Bone marrow (tissue), 2 donors: ENCODE results near the gene TINAG.
"Not testable (repeated sequence)": the region's sequence is repeated elsewhere in the genome, so short reads cannot be mapped to it uniquely, and the experiment has no call there.

Source experiments
- DNase-seq, 2 donors: peaks; one replicate each; lab custom pipeline; 2025; lab: John Stamatoyannopoulos, UW

Gene TINAG

DNA sequence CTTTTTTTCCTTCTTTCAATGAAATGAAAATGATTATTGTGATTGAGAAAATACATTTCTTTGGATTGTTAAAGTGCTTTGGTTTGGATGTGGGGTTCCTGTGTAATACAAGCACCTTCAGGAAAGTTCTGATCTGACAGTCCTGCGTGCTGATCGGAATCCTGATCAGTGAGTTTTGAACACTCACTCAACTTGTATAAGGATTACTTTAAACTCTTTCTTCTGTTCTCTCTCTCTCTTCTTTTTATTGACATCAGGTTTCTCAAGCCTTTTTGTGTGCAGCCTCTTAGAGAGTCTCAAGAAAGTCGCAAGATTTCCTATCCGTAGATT is 710 bp downstream of the TINAG start:
- no peak for DNase-seq

DNA sequence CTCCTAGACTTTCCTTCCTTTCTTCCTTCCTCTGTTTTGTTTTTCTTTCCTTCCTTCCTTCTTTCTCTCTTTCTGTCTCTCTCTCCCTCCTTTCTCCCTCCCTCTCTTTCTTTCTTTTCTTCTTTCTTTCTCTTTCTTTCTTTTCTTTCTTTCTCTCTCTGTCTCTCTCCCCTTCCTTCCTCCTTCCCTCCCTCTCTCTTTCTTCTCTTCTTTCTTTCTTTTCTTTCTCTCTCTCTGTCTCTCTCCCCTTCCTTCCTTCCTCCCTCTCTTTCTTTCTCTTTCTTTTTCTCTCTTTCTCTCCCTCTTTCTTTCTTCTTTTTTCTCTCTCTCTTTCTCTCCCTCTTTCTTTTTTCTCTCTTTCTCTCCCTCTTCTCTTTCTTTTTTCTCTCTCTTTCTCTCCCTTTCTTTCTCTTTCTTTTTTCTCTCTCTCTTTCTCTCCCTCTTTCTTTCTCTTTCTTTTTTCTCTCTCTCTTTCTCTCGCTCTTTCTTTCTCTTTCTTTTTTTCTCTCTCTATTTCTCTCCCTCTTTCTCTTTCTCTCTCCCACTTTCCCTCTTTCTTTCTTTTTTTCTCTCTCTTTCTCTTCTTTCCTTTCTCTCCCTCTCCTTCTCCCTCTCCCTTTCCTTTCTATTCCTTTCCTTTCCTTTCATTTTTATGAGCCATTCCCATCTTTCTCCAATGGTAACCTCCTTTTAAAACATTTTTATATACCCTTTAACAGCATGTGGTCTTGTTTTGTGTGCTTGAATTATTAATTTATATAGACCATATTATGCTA is 2.3 kb downstream of the TINAG start:
- no peak for DNase-seq

GRCh38 chr6:54315656-54316055 is 7.4 kb downstream of the TINAG start:
- DNase-seq: no peak

- DNase-seq: no peak
These were observed 12.6 kb downstream of the TINAG start for GRCh38 chr6:54320871-54321270.

DNA sequence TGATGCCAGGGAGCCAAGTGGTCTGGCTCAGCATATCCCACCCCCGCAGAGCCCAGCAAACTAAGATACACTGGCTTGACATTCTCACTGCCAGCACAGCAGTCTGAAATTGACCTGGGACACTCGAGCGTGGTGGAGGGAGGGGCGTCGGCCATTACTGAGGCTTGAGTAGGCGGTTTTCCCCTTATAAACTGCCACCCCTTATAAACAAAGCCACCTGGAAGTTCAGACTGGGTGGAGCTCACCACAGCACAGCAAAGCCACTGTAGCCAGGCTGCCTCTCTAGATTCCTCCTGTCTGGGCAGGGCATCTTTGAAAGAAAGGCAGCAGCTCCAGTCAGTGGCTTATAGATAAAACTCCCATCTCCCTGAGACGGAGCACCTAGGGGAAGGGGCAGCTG is 19.4 kb downstream of the TINAG start:
- no peak for DNase-seq

GRCh38 chr6:54331571-54331970 is 23.3 kb downstream of the TINAG start:
- not testable (repeated sequence) for DNase-seq

GRCh38 chr6:54335871-54336270 is 27.6 kb downstream of the TINAG start:
- no peak for DNase-seq

DNA sequence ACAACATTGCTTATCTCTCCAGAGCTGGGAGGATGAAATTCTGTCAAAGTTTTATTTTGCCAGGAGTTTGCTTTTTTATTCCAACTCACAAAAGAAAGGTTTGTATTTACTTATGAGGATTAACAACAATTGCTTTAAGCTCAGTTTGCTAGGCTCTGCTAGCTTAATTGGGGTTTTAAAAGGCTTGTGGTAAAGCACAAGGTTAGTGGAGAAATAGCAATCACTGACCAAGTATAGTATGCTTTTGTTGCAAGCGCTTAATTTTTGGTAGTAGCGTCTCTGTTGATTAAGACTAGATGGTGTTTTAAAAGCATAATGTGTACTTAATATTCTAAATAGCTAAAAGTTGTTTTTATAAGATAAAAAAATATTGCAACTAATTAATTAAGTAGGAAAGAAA is 45.7 kb downstream of the TINAG start:
- no peak for DNase-seq

GRCh38 chr6:54354608-54355007 is 46.4 kb downstream of the TINAG start:
- no peak for DNase-seq

GRCh38 chr6:54357141-54357540 is 48.9 kb downstream of the TINAG start:
- DNase-seq: no peak

- DNase-seq: no peak
These were observed 52.9 kb downstream of the TINAG start for GRCh38 chr6:54361188-54361587.

DNA sequence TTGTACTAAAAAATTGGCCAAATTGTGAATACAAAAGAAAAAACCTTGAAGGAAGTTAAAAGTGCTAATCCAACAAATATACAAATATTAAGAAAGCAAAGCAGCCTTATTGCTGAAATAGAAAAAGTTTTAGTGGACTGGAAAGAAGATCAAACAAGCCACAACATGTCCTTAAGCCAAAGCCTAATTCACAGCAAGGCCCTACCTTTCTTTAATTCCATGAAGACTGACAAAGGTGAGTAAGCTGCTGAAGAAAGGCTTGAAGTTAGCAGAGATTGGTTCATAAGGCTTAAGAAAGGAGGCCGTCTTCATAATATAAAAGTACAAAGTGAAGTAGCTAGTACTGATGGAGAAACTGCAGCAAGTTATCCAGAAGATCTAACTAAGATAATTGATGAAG is 53.5 kb downstream of the TINAG start:
- no peak for DNase-seq

GRCh38 chr6:54366667-54367327 is 58.6 kb downstream of the TINAG start:
- no peak for DNase-seq

DNA sequence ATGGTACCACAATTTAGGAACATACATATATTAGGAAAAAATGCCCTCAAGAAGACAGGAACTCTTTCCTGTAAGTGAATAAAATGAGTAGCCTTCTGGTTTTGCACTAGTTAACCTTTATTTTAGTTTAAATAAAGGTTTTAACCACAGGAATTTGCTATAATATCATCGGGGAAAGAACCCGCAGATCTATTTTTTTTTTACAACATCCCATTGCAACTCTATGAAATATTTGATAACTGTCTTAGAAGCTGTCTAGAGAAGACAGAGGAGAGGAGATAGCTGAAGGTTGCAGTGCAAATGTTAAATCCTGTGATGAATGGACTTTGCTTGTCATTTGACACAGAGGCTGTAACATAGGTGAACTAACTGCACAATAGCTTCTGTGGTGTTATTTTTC is 69.5 kb downstream of the TINAG start:
- DNase-seq: no peak

DNA sequence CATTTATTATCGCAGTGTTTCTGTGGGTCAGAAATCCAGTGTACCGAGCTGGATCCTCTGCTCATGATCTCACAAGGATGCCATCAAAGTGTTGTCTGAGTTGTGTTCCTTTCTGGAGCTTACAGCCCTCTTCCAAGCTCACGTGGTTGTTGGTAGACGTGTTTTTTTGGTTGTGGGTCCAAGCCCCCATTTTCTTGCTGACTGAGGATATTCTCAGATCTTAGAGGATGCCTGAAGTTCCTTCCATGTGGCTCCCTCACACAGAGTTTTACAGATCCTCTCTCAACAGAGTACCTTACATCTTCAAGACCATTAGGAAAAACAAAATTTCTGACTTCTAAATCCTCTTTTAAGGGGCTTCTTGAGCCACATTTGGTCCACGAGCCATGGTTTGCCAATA is 78.1 kb downstream of the TINAG start:
- DNase-seq: no peak

DNA sequence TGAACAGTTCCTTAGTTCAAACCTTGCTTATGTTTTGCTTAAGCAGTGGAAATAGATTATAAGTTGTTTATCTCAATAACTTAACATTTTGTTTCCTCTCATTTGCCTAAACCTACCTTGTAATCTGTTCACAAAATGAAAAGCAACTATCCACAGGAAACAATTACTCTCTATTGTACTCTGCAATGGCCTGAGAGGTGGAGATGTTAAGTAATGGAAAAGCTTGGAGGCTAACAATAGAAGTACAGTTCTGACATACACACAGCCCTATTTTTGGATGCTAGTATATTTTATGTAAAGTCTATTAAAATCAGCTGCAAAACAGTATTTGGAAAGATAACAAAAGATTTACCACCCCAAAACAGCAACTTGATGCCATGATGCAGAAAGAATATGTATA is 82.1 kb downstream of the TINAG start:
- DNase-seq: no peak

GRCh38 chr6:54391577-54391976 is 83.3 kb downstream of the TINAG start:
- no peak for DNase-seq

GRCh38 chr6:54403096-54403495 is 94.9 kb downstream of the TINAG start:
- no peak for DNase-seq

DNA sequence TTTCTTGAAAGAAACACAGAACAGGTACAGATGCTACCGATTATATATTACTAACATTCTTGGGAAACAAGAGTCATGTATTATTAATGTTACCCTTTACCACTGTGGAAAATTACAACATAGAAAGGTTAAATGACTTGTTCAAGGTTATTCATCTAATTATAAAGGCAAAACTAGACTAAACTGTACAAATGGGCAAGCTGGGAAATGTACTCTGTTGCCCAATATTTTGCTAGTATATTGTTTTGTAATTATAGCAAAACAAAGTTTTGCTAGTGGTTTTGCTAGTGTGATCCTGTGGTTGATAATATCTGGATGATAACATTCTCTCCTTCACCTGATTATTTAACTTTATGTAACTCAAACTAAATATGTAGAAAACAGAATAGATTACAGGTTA is 96.5 kb downstream of the TINAG start:
- DNase-seq: no peak

GRCh38 chr6:54411767-54412166 is 103.5 kb downstream of the TINAG start:
- DNase-seq: no peak

DNA sequence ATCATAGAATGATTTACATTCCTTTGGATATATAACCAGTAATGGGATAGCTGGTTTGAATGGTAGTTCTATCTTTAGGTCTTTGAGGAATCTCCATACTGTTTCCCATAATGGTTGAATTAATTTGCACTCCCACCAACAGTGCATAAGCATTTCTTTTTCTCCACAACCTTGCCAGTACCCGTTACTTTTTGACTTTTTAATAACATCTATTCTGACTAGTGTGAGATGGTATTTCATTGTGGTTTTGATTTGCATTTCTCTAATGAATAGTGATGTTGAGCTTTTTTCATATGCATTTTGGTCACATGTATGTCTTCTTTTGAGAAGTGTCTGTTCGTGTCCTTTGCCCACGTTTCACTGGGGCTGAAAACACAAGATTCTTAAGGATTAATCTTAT is 107.3 kb downstream of the TINAG start:
- no peak for DNase-seq

GRCh38 chr6:54419885-54420284 is 111.6 kb downstream of the TINAG start:
- DNase-seq: no peak

- no peak for DNase-seq
These were observed 118.8 kb downstream of the TINAG start for GRCh38 chr6:54426995-54427394.

- DNase-seq: no peak
These were observed 119.2 kb downstream of the TINAG start for GRCh38 chr6:54427396-54427937.
